ENCODE data around the gene PPP2R2B.

GRCh38 chr5:146867996-146868708 is 10.4 kb downstream of the PPP2R2B start:
- TF ChIP-seq, protein P1, sequence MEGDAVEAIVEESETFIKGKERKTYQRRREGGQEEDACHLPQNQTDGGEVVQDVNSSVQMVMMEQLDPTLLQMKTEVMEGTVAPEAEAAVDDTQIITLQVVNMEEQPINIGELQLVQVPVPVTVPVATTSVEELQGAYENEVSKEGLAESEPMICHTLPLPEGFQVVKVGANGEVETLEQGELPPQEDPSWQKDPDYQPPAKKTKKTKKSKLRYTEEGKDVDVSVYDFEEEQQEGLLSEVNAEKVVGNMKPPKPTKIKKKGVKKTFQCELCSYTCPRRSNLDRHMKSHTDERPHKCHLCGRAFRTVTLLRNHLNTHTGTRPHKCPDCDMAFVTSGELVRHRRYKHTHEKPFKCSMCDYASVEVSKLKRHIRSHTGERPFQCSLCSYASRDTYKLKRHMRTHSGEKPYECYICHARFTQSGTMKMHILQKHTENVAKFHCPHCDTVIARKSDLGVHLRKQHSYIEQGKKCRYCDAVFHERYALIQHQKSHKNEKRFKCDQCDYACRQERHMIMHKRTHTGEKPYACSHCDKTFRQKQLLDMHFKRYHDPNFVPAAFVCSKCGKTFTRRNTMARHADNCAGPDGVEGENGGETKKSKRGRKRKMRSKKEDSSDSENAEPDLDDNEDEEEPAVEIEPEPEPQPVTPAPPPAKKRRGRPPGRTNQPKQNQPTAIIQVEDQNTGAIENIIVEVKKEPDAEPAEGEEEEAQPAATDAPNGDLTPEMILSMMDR (IDR thresholded peaks at IDR 0.05 in 2 of 3, conservative IDR thresholded peaks at IDR 0.05 in 1 of 3; ENCODE audit: borderline replicate concordance in 1 of 3, insufficient read depth in 1 of 3, low read depth in 2 of 3, low read length in 2 of 3) = no peak
- TF ChIP-seq SIN3A (IDR thresholded peaks at IDR 0.05; ENCODE audit: low read depth) (no peak), EZH2phosphoT487 (IDR thresholded peaks at IDR 0.05; ENCODE audit: borderline replicate concordance) (no peak), SRF (IDR thresholded peaks at IDR 0.05; ENCODE audit: low read depth) (no peak)
